C4-2B (cell line): ENCODE results near the gene LRCH1.

ENCODE experiments used
- H3K27ac ChIP-seq: fragments of 450-650 bp; 2 replicates; pipeline ENCODE4 v1.5.1; 2017
- CTCF ChIP-seq: fragments of 450-650 bp; conservative IDR thresholded peaks from 2 replicates; pipeline ENCODE4 v1.5.1; 2017; ENCODE audit warnings: mild to moderate bottlenecking
- ZFX ChIP-seq: fragments of 450-650 bp; IDR thresholded peaks from 2 replicates; pipeline ENCODE4 v1.6.1; 2017

Gene LRCH1

GRCh38 chr13:46550822-46551221 lies 2.1 kb upstream of the LRCH1 start:
- no peak overlapping the region for H3K27ac ChIP-seq
- TF ChIP-seq CTCF, result no peak

DNA sequence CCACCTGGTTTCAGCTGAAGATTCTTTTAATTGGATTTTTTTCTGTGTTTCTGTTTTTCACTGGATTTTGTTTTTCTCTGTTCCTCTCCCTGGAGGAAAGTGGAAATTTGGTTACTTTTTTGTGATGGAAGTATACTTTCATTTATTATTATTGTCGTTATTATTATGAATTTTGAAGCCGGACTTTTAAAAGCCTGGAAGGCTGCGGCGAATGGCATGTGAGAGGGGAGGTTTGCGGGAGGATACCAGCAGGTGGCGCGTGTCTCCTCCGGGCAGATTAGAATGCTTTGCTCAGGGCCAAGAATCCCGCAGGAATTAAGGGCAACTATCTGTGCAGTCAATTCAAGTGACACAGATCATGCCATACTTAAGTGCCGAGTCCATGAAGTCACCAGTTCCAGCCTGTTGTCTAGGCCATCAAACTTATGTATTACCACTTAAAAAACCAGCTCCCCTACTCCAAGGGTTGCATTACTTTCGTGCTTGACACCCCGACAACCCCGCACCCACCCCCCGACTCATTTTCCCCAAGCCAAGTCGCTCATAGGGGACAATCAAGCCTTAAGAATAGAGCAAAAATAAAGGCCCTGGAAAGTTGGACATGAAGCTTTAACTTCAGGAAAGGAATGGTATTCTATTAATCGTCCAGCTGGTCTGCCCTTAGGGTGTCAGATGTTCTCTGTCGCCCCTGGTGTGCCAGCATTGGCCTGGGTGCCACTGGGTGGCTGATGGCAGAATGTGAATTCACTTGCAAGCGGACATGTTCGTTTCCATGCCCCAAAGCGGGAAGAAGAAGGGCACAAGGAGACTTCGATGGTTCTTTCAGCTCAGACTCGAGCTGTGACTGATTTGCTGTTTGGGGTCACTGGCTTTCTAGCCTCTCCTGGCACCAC lies 1.3 kb upstream of the LRCH1 start:
- H3K27ac ChIP-seq, result no peak overlapping the region
- TF ChIP-seq ZFX, result no peak
- TF ChIP-seq CTCF, result peak; percentile 93

GRCh38 chr13:46552303-46552682 lies 677 bp upstream of the LRCH1 start:
- no peak for TF ChIP-seq CTCF
- no peak for TF ChIP-seq ZFX
- peak overlapping the region; percentile 80 for H3K27ac ChIP-seq

DNA sequence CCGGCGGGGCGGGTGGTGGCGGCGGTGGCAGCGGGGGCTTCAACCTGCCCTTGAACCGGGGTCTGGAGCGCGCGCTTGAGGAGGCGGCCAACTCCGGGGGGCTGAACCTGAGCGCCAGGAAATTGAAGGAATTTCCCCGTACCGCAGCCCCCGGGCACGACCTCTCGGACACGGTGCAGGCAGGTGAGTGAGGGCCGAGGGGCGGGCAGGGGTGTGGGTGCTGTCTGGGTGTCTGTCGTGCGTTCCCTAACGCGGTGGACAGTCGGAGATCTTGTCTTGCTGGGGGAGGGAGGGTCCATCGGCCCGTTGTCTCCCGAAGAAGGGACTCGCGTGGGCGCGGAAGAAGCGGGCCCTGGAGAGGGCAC lies 533 bp downstream of the LRCH1 start:
- TF ChIP-seq ZFX (no peak), CTCF (no peak)
- peak overlapping the region; percentile 80 for H3K27ac ChIP-seq

DNA sequence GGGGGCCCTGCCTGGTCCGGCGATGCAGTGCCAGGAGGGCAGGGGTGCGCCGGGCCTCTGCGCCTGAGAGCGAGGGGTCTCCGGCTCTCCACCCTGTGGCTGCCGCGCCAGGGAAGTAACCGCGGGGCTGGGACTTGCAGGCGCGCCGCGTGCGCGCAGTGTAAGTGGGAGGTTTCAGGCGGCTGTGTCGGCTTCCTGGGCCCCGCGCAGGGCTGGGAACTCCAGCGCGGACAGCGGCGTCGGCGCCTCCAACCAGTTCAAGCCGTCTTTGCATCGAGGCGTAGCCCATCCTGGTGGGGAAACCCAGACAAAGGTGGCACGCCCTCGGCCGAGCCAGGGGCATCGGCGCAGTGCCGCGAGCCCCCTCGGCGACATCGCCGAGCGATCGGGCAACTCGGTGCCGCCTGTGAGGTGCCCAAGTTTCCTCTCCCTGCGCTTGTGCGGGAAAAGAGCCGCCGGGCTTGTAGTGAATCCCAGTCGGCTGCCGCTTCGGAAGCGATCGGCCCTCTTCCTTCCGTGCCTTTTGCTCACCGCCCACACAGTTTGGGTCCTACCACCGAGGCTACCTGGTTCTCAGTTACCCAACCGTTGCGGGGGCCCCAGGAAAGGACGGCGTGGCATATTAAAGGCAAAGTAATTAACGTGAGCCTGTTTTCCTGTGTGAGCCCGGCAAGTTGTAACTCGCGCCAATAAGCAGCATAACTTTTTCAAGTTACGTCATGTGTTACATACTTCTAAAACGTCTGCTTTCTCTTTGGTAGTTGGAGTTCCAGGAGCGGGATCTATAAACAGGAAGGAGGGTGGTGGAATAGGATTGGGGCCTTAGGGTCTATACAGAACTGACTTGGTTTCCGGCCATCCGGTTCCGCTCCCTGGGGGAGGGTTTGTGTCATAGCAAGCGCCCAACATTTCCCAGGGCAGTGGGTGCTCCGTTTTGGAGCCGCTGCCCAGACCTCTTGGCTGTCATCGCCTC lies 1.2 kb downstream of the LRCH1 start:
- peak; percentile 40; the same call in 1 of the 2 replicates for TF ChIP-seq ZFX
- TF ChIP-seq CTCF, result no peak; the same call in 1 of the 2 replicates
- H3K27ac ChIP-seq, result peak overlapping the region; percentile 80

DNA sequence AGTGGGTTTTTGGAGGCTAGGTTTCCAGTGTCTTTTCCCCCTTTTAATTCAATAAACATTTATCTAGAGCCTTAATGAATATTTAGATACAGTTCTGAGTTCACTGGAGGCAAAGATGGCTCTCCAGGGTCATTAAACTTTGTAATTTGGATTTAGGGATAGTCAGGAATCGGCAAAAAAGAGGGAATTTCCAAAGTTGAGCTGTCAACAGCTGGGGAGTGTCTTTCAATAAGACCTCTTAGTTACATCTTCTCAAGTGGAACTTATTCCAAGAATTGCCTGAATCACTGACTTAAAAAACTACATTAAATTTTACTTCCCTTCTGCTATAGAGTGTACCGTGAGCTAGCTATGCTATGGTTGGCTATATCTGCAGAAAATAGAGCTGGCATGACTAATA lies 2.0 kb downstream of the LRCH1 start:
- peak overlapping the region; percentile 80 for H3K27ac ChIP-seq
- TF ChIP-seq CTCF, result no peak
- TF ChIP-seq ZFX, result no peak
